ENCODE measurements around the gene ZKSCAN3. TPM values are rescaled to one million over a fixed set of nuclear protein-coding genes. Genes with fewer than 3 reads are reported as not detected.

Gene ZKSCAN3
- total RNA-seq, 2 experiments from 2014 or later = 2.3 to 3.0 TPM

DNA sequence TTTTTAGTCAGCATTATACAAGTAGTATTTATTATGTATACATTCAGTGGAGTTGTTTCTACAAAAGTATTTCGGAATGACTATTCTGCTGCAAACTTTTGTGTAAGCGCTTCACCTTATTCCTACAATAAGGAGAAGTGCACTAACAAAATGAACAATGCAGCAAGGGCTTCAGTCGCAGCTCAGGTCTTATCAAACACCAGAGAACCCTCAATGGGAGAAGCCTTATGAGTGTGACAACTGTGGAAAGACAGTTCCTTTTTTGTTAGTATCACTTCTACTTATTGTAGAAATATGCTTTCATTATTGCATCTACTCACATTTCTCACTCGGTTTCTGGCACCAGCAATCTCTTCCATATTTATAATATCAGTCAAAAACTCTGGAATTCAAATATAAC is 18.8 kb downstream of the ZKSCAN3 start:
- Mint-ChIP-seq H3K4me1 (ENCODE audit: low read depth) (no peaks in the 10 kb centered on the region), H3K36me3 (ENCODE audit: low read depth) (peaks cover 17% of the 10 kb centered on the region), H3K9me3 (no peaks in the 10 kb centered on the region), H3K4me3 (no peak overlapping the region), H3K27ac (no peak overlapping the region), H3K27me3 (no peaks in the 10 kb centered on the region)
- POLR2A ChIA-PET = no interaction called here
- TF ChIP-seq, protein P1, sequence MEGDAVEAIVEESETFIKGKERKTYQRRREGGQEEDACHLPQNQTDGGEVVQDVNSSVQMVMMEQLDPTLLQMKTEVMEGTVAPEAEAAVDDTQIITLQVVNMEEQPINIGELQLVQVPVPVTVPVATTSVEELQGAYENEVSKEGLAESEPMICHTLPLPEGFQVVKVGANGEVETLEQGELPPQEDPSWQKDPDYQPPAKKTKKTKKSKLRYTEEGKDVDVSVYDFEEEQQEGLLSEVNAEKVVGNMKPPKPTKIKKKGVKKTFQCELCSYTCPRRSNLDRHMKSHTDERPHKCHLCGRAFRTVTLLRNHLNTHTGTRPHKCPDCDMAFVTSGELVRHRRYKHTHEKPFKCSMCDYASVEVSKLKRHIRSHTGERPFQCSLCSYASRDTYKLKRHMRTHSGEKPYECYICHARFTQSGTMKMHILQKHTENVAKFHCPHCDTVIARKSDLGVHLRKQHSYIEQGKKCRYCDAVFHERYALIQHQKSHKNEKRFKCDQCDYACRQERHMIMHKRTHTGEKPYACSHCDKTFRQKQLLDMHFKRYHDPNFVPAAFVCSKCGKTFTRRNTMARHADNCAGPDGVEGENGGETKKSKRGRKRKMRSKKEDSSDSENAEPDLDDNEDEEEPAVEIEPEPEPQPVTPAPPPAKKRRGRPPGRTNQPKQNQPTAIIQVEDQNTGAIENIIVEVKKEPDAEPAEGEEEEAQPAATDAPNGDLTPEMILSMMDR (IDR thresholded peaks at IDR 0.05) = no peak
- CTCF ChIA-PET = no interaction called here
- no peak for ATAC-seq
- DNase-seq = no peak
- intact Hi-C loops (cut with micrococcal nuclease) = no loop called here

DNA sequence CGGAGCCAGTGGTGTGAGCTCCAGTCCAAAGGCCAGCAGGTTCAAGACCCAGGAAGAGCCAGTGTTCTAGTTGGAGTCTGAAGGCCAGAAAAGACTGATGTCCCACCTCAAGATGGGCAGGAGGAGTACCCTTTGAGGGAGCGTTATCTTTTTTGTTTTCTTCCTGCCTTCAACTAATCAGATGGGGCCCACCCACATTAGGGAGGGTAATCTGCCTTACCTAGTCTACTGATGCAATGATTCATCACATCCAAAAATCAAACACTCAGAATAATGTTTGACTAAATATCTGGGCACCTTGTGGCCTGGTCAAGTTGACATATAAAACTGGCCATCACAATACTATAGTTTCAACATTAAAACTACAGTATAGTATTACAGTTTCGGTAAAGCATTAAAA is 19.7 kb downstream of the ZKSCAN3 start:
- CTCF ChIA-PET = no interaction called here
- no peaks in the 10 kb centered on the region for H3K27me3 Mint-ChIP-seq
- intact Hi-C loops (cut with micrococcal nuclease) = no loop called here

DNA sequence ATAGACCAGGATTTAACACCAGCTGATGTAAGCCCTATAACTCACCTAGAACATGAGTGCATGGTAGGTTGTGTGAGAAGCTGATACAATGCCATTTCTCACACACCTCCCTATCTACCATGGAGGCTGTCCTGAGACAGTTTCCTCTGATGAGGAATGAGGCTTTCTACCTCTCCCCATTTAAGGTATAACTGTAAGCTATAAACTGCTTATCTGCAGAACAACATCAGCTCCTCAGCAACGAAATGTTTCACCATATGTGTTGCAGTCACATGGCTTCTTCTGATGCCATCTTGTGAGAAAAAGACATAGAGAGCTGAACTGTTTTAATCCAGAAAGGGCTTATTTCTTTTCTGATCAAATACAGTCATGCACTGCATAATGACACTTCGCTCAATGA is 20.7 kb downstream of the ZKSCAN3 start:
- DNase-seq = no peak
- POLR2A ChIA-PET = no interaction called here
- Mint-ChIP-seq H3K4me3 (no peak overlapping the region), H3K4me1 (ENCODE audit: low read depth) (no peaks in the 10 kb centered on the region), H3K27me3 (no peaks in the 10 kb centered on the region), H3K36me3 (ENCODE audit: low read depth) (peaks cover 18% of the 10 kb centered on the region), H3K9me3 (no peaks in the 10 kb centered on the region), H3K27ac (no peak overlapping the region)
- TF ChIP-seq, protein P1 (IDR thresholded peaks at IDR 0.05) = no peak
- no peak for ATAC-seq
- intact Hi-C loops (cut with micrococcal nuclease) = no loop called here
- CTCF ChIA-PET = interaction anchor here (1.0 kb wide), 1 partner anchor 14 kb away, joined by 4 read pairs; no protein-coding TSS in a partner anchor

More for the DNA sequence above, 19.7 kb downstream of the ZKSCAN3 start:
- Mint-ChIP-seq H3K4me1 (ENCODE audit: low read depth) (no peaks in the 10 kb centered on the region), H3K27ac (no peak overlapping the region), H3K9me3 (no peaks in the 10 kb centered on the region), H3K4me3 (no peak overlapping the region), H3K36me3 (ENCODE audit: low read depth) (peaks cover 17% of the 10 kb centered on the region)
- DNase-seq (no peak), ATAC-seq (no peak)
- TF ChIP-seq, protein P1 (IDR thresholded peaks at IDR 0.05) = no peak
- POLR2A ChIA-PET = no interaction called here

DNA sequence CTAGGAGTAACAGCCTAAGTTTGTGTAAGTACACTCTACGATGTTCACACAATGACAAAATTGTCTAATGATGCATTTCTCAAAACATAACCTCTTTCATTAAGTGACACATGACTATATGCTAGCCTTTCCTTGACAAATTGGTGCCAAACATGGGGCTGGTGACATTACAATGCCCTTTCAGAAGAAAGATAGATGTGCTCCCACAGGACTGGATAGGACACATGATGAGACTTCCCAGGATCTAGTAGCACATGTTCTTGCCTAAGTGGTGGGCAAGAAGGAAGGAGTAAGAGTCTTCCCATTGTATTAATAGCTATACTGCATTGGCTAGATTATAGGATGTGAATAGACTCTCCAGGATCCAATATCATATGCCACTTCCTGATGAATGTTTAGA is 21.5 kb downstream of the ZKSCAN3 start:
- Mint-ChIP-seq H3K4me1 (ENCODE audit: low read depth) (no peaks in the 10 kb centered on the region), H3K27ac (no peak overlapping the region), H3K4me3 (no peak overlapping the region), H3K9me3 (no peaks in the 10 kb centered on the region), H3K36me3 (ENCODE audit: low read depth) (peaks cover 15% of the 10 kb centered on the region), H3K27me3 (no peaks in the 10 kb centered on the region)
- POLR2A ChIA-PET = no interaction called here
- DNase-seq (no peak), ATAC-seq (no peak)
- TF ChIP-seq, protein P1 (IDR thresholded peaks at IDR 0.05) = no peak
- intact Hi-C loops (cut with micrococcal nuclease) = no loop called here
- CTCF ChIA-PET = interaction anchor here (1.5 kb wide), 1 partner anchor 15 kb away, joined by 7 read pairs; no protein-coding TSS in a partner anchor

DNA sequence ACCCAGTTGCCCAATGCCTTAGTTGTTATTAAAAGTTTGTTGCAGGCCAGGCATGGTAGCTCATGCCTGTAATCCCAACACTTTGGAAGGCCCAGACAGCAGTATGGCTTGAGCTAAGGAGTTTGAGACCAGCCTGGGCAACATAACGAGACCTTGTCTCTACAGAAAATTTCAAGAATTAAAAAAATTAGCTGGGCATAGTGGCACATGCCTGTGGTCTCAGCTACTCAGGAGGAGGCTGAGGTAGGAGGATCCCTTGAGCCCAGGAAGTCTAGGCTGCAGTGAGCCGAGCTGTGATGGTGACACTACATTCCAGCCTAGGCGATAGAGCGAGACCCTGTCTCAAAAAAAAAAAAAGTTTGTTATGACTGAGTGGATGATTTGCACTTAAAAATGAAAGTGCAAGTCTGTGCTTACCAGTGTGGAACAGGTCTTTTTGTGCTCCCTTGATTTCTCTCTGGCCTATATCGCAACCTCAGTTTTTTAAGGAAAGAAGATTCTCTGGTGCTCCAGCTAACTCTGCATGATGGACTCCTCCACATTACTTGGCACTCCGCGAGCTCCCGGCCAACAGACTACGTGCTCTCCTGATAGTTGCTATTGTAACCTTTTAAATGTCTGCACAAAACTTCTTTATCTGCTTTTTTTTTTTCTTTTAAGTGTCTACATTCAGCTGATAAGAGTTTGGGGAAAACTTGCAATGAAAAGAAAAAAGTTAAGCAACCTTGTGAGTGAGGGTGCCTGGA is 22.1 kb downstream of the ZKSCAN3 start:
- CTCF ChIA-PET = interaction anchor here (1.5 kb wide), 1 partner anchor 16 kb away, joined by 7 read pairs; no protein-coding TSS in a partner anchor
- no peak for DNase-seq
- intact Hi-C loops (cut with micrococcal nuclease) = no loop called here
- Mint-ChIP-seq H3K27ac (no peak overlapping the region), H3K4me1 (ENCODE audit: low read depth) (no peaks in the 10 kb centered on the region), H3K27me3 (no peaks in the 10 kb centered on the region), H3K9me3 (no peaks in the 10 kb centered on the region), H3K36me3 (ENCODE audit: low read depth) (peaks cover 15% of the 10 kb centered on the region), H3K4me3 (no peak overlapping the region)
- TF ChIP-seq, protein P1 (IDR thresholded peaks at IDR 0.05) = no peak
- POLR2A ChIA-PET = interaction anchor here (0.7 kb wide), 1 partner anchor 438 kb away, joined by 3 read pairs; no protein-coding TSS in a partner anchor
- no peak for ATAC-seq
